ENCODE results near the gene TMIE.

Gene TMIE

GRCh38 chr3:46701181-46701939 lies at the start of gene TMIE:
Gene TMIE (plus strand): TSS chr3:46701392. CDS start chr3:46701488, 96 bp downstream.
- no peak for DNase-seq (ENCODE audit: low read depth)

GRCh38 chr3:46655271-46655670 lies 45.9 kb upstream of the TMIE start:
- DNase-seq (ENCODE audit: low read depth): no peak

GRCh38 chr3:46656778-46657556 lies 44.2 kb upstream of the TMIE start:
- no peak for DNase-seq (ENCODE audit: low read depth)

GRCh38 chr3:46659285-46659684 lies 41.9 kb upstream of the TMIE start:
- DNase-seq (ENCODE audit: low read depth): no peak

GRCh38 chr3:46660003-46660402 lies 41.2 kb upstream of the TMIE start:
- DNase-seq (ENCODE audit: low read depth): no peak

GRCh38 chr3:46660543-46661523 lies 40.4 kb upstream of the TMIE start:
- DNase-seq (ENCODE audit: low read depth): no peak

GRCh38 chr3:46661776-46662766 lies 39.1 kb upstream of the TMIE start:
- no peak for DNase-seq (ENCODE audit: low read depth)

GRCh38 chr3:46662771-46663551 lies 38.2 kb upstream of the TMIE start:
- DNase-seq (ENCODE audit: low read depth): peak; percentile 17

GRCh38 chr3:46663591-46664135 lies 37.5 kb upstream of the TMIE start:
- no peak for DNase-seq (ENCODE audit: low read depth)

- DNase-seq (ENCODE audit: low read depth): no peak
Measured at GRCh38 chr3:46664188-46664970, 36.8 kb upstream of the TMIE start.

- no peak for DNase-seq (ENCODE audit: low read depth)
Measured at GRCh38 chr3:46664971-46665762, 36.0 kb upstream of the TMIE start.

GRCh38 chr3:46665763-46666452 lies 35.3 kb upstream of the TMIE start:
- no peak for DNase-seq (ENCODE audit: low read depth)

- DNase-seq (ENCODE audit: low read depth): no peak
Measured at GRCh38 chr3:46666453-46666845, 34.7 kb upstream of the TMIE start.

GRCh38 chr3:46667061-46667621 lies 34.1 kb upstream of the TMIE start:
- no peak for DNase-seq (ENCODE audit: low read depth)

- DNase-seq (ENCODE audit: low read depth): no peak
Measured at GRCh38 chr3:46667657-46668056, 33.5 kb upstream of the TMIE start.

GRCh38 chr3:46668116-46668515 lies 33.1 kb upstream of the TMIE start:
- DNase-seq (ENCODE audit: low read depth): no peak

- DNase-seq (ENCODE audit: low read depth): no peak
Measured at GRCh38 chr3:46668591-46668990, 32.6 kb upstream of the TMIE start.

Data from stromal cell of bone marrow (primary cell).